ENCODE measurements around the gene ACBD6.

Gene ACBD6

DNA sequence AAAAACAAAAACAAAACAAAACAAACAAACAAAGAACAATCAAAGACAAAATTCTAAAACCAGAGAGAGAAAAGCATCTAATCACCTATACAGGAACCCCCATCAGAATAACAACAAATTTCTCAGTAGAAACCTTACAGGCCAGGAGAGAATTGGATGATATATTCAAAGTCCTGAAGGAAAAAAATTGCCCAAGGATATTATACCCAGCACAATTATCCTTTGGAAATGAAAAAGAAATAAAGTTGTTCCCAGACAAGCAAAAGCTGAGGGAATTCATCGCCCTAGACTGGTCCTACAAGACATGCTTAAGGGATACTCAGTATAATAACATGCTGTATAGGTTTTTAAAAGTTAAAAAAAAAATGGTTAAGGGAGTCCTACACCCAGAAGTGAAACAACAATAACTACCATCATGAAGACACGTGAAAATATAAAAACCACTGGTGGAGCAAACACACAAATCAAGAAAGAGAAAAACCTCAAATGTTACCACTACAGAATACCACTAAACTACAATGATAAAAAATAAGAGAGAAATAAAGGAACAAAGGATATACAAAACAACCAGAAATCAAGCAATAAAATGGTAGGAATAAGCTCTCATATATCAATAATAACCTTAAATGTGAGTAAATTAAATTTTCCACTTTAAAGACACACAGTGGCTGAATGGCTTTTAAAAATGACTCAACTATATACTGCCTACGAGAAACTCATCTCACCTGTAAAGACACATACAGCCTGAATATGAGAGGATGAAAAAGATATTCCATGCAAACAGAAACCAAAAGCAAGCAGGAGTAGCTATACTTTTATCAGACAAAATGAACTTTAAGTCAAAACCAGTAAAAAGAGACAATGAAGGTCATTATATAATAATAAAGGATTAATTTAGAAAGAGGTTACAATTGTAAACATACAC lies 121.9 kb downstream of the ACBD6 start:
- no peak for FAIRE-seq
- DNase-seq (ENCODE audit: insufficient read length, low spot score): no peak

DNA sequence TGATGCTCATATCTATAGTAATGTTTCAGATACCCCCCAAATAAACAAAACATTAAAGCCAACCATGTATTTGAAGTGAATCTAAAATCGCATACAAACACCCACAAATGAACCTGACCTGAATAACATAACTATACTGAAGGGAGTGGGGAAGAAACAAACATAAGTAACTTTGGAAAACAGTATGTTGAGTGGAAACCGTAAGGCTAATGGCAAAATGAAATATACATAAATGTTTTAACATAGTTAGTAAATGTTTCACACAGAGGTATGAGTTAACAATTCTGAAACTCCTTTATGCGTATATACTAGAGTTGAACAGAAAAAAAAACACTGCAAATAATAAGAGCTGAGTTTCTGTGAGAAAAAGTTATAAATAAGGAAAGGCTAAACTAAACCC lies 125.6 kb downstream of the ACBD6 start:
- DNase-seq (ENCODE audit: insufficient read length, low spot score) (no peak), FAIRE-seq (no peak)

DNA sequence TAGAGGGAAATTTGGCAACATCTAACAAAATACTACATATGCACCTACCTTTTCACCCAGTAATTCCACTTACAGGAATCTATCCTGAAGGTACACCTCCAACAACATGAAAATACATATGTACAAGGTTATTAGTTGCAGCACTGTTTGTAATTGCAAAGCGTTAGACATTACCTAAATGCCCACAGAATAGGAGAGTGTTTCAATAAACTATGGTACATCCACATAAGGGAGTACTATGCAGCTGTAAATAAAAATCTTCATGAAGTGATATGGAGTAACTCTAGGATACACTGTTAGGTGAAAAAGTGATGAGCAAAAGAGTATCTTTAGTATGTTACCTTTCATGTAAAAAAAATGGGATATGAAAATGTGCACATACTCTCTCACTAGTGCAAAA lies 126.1 kb downstream of the ACBD6 start:
- no peak for FAIRE-seq
- DNase-seq (ENCODE audit: insufficient read length, low spot score): no peak

DNA sequence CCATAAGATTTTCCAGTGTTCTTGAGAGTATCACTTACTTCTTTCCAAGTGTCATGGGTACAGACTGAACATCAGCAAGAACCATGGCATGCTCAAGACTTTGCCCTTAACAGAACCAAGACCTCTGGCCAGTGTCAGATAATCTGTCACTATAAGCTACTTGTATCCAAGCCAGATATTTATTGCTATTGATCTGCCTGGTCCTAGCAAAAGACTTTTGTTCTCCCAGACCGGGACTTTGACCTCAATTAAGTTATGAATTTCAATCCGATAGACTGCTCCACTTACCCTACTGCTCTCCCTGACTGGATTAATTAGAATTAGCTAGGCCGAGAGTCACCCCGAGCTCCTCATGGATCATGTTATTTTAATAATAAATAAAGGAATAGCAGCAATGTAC lies 129.6 kb downstream of the ACBD6 start:
- no peak for FAIRE-seq
- no peak for DNase-seq (ENCODE audit: insufficient read length, low spot score)

DNA sequence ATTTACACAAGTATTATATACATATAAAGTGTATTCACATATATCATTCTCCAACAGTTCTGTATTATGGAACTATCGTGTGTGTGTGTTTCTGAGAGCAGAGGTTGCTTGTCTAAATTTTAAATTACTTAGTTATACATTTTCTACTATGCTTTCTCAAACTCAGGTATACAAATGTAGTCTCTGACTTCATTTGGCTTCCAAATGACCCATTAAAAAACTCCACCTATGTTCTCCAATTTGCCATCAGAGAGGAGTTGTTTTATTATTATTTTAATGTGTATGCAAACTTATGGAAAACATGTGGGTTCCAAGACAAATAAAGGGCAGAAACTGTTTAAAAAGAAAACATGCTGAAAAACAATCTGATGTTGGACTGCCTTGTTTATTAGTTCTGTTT lies 131.8 kb downstream of the ACBD6 start:
- no peak for FAIRE-seq
- DNase-seq (ENCODE audit: insufficient read length, low spot score): no peak

DNA sequence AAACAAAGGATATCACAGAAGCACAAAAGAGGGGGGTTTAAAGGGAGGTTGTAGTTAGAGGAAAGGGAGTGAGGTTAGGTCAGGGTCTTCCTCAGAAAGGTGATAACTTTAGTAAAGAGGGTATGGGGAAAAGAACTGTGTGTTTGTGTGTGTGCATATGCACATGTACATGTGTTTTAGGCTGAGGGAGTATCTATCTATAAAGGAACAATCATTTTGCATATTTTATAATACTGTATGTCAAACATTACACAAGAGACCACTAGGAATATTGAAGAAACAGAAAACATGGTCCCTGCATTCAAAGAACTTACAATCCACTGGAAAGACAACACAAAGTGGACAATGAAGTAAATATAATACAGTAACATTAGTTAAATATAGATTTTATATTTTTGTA lies 132.2 kb downstream of the ACBD6 start:
- DNase-seq (ENCODE audit: insufficient read length, low spot score) (no peak), FAIRE-seq (no peak)

DNA sequence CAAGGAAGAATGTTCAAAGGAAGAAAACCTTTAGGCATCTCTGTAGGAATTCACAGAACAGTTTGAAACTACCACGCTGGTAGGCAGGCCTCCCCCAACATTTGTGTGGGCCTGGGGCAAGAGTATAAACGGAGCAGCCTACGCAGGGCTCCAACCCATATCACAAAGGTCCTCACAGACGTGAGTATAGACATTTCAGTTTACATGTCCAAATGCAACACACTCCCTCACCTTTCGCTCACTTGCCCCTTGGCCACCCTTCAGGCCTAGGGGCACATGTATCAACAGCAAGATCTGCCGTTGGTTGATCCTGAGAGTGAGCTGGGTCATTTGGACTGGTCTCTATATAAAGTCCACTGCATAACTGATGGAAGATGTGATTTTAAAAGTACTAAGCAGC lies 133.3 kb downstream of the ACBD6 start:
- DNase-seq (ENCODE audit: insufficient read length, low spot score) (no peak), FAIRE-seq (no peak)

DNA sequence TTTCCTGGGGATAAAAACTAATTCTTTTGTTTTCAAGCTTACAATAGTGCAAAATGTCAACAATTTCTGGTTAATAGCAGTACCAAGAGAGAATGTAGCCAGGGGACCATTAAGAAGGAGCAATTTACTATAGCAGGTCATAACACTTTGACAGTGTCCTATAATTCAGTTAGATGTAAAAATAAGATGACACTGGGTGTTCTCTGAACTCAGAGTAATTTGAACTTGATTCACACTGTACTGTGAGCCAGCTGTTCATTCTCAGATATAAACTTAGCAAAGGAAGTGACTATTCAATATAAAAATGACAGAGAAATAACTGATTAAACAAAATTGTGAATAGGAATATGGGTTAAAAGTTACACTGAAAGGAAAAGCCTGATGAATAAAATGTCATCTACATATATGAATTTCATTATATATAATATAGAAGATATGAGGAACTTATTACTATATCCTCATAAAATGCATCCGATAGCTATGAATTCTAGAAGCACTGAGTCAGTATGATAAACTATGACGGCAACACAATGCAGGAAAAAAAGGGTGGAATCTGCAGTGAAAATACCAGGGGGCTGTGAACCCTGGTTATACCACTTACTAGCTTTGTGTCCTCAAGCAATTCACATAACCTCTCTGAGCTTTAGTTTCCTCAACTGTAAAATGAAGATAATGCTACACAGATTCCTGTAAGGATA lies 135.9 kb downstream of the ACBD6 start:
- FAIRE-seq: no peak
- DNase-seq (ENCODE audit: insufficient read length, low spot score): no peak

DNA sequence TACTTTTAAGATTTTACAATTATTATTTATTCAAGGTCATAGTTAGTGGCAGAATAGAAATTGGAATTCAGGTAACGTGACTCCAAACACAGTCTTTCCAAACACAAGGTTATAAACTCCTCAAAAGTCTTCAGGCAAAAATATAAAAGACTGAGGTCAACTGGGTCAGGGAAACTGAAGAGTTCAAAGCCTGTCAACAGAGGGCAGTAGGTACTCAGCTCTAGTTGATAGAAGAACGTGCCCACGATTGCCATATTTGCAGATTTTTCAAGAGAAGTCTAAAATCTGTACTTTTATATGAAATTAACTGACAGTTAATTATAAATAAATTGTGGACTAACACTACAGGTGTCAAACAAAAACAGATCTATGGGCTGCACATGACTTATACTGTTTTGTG lies 137.3 kb downstream of the ACBD6 start:
- FAIRE-seq: no peak
- DNase-seq (ENCODE audit: insufficient read length, low spot score): no peak

DNA sequence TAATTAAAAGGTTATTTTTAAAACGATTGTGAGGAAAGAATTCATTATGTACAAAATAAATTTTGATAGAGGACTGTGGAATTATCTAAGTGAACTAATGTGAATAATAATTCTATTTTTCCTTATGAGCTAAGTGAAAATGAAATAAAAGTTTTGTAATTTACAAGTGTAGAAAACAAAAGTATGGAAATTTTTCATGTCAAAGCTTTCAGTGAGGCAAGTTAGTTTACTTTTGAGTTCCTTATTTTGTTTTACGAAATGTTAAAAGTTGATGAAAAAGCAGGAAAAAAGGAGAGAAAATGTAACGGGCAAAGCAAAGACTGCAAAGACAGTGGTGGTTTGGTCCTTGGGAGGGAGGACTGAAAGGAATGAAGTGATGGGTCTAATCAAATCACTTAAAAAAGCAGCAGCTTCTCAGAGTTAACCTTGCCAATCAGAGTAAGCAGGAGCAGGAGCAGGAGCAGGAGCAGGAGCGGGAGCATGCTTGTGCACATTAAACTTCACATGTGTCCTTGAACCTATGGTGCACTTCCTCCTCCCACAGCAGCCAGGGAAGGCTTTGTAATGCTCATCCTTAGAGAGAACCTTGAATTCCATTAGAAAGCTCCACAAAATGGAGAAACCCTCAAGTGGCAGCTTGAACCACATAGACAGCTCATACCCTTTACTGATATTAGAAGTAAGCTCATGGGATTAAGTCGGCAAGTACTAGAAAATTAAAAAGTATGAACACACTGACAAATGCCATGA lies 139.0 kb downstream of the ACBD6 start:
- DNase-seq (ENCODE audit: insufficient read length, low spot score): no peak

DNA sequence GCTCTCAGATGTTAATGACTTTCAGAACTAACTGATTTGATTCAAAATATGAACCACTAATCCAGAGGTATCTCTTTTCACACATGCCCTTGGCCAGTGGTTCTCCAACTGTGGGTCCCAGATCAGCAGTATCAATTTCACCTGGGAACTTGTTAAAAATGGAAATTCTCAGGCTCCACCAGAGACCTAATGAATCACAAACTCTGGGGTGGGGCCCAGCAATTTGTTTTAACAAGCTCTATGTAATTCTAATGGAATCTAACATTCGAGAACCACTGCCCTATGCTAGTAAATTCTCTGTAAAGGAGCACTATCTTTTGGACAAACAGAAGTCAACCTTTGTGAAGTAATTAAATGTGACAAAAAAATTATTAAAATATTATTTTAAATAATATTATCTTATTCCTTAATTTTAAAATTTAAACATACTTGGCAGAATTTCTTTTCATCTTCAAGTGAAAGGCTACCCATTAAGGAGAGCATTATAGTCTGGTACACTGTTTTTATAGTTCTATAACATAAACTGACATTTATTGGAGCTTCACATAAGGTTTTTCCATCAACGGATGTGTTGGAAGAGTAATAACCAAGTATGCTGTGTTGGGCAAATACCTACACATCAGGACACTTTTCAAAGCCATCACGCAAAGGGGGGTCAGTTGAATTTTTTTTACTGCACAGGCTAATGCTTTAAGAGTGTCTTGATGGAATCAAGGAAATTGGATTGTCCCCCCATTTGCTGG lies 141.9 kb downstream of the ACBD6 start:
- no peak for DNase-seq (ENCODE audit: insufficient read length, low spot score)
- FAIRE-seq: no peak

More for the DNA sequence above, 139.0 kb downstream of the ACBD6 start:
- FAIRE-seq: no peak

DNA sequence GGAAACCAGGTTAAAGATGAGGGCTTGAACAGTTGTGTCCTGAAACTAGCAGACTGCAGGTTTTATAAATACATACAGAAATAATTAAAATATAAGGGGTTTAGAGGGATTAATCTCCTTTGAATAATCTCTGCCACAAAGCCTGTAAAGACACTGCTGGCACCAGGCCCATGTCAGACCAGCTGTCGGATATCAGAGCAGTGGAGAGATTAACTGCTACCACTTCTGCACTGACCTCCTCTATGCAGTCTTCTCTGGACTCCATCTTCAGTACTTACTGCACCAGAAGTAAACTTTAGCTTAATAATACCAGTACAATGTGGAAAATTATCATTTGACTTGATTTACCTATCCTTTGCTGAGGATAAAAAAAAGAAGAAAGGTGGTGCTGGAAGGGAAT lies 143.7 kb downstream of the ACBD6 start:
- no peak for FAIRE-seq

DNA sequence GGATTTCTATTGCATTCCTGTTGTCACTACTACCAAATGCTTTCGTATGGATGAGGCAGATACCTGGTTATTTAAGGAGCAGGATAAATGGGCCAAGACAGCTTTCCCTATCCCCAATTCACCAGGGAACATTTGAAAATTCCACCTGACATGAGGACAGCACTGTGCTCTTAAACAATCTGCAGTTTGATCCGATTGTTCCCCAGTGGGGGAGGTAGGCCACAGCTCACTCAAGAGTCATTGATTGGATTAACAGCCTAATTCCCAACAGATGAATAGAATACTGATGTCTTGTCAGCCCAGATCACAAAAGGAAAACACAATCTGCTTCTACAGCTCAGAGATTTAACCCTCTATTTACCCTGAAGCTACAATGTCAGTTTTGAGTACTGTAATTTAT lies 148.4 kb downstream of the ACBD6 start:
- DNase-seq (ENCODE audit: insufficient read length, low spot score) (no peak), FAIRE-seq (no peak)

More for the DNA sequence above, 143.7 kb downstream of the ACBD6 start:
- DNase-seq (ENCODE audit: insufficient read length, low spot score): no peak

DNA sequence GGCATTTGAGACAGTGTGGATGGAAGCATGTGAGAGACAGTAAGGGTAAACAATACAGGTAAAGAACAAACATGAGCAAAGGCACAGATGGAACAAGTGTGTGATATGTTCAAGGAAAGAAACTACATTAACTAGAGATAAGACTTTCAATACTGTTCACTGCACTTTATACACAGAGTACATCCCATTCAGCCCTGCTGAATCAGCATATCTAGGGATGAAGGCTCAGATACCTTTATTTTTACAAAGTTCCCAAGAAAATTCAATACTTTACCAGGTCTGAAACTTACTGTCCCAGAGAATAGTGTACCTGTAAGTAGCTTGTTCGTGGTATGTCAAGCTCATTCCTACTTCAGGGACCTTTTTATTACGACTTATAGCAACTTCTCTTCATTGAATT lies 149.8 kb downstream of the ACBD6 start:
- no peak for DNase-seq (ENCODE audit: insufficient read length, low spot score)
- FAIRE-seq: no peak

DNA sequence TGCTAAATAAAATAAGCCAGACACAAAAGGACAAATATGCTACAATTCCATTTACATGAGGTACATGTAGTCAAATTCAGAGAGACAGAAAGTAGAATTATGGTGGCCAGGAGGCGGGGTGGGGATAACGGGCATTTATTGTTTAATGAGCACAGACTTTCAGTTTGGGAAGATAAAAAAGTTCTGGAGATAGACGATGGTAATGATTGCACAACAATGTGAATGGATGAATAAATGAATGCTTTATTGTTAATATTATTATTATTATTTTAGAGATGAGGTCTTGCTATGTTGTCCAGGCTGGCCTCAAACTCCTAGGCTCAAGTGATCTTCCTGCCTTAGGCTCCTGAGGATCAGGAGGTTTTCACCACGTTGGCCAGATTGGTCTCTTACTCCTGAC lies 150.4 kb downstream of the ACBD6 start:
- FAIRE-seq: no peak
- no peak for DNase-seq (ENCODE audit: insufficient read length, low spot score)

DNA sequence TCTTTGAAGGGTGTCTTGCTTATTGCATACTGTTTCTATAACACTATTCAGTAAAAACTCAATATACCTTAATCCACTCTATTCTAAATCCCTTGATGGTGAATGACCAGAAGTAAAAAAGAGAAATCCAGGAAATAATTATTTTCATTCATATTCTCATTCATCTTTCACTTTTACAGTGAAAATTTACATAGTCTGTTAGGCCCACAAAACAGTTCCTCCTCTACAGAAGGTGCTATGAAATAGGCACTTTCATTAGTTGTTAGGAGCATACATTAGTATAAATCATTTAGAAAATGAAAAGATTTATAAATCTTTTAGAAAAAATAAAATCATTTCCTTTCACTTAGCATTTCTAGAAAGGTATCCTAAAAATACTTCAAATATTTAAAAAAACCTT lies 157.2 kb downstream of the ACBD6 start:
- FAIRE-seq (no peak), DNase-seq (ENCODE audit: insufficient read length, low spot score) (no peak)

DNA sequence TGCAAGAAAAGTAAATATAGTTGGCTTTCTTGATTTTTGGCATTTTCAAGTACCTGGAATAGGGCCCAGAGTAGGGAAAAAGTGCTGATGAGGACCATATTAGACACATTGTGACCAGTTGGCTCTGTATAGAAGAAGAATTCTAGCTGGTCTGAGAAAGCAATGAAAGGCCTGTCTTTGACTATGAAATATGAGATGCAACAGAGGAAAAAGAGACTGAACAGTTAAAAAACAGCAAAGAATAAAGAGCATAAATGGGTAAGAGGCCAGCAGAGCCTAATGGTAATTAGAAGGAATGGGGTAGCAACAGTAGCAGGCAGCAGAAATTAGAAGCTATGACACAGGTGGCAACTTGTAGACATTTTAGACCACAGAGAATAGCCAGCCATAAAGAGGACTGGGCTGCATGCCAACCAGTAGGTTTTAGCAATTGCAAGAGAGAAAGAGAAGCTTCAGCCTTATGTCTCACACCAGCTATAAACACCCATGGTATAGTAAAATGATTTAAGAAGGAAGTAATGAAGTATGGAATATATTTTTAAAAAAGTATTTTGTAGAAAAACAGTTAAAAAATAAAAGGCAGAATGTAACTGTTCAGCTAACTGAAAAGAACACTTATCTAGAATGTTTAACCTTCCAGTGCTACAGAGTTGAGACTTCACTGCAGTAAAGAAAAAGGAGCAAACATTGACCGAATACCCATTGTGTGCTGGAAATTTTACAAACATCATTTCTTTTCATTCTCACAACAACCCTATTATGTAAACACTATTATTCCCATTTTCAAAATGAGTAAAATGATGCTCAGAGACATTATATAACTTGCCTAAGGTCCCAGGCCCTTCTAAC lies 158.2 kb downstream of the ACBD6 start:
- no peak for DNase-seq (ENCODE audit: insufficient read length, low spot score)
- FAIRE-seq: no peak

DNA sequence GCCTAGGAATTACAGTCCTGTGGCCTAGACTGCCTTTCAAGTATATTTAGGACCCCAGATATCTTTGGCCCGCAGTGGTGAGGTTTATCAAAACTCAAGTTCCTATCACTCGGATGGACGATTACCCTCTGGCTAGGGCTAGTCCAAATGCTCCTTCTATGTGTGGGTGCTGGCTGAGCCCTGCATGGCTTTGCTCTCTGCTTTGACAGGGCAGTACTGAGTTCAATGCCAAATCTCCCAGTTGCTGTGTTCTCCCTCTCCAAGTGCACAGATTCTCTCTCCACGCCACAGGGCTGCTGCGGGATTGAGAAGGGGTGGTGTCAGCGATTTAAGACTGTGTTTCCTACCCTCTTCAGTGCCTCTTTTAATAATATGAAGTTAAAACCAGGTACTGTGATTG lies 175.3 kb downstream of the ACBD6 start:
- FAIRE-seq: no peak
- no peak for DNase-seq (ENCODE audit: insufficient read length, low spot score)

DNA sequence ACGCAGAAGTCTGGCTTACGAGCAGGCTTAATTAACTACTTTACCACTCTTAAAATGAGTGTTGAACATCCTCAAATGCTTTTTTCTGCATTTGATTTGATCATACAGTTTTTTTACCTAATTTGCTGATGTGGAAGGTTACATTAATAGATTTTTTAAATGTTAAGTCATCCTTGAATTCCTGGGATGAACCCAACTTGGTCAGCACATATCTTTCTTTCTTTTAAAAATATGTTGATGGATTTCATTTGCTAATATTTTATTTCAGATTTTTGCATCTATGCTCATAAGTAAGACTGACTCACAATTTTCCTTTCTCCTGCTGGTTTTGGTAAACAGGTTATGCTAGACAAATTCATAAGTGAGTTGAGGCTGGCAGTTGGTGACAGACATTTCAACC lies 189.5 kb downstream of the ACBD6 start:
- DNase-seq (ENCODE audit: insufficient read length, low spot score): no peak

More for the DNA sequence above, 189.5 kb downstream of the ACBD6 start:
- no peak for FAIRE-seq

Measured in HTR-8/SVneo (cell line).